Amniotic stem cell (primary cell): Measurements from ENCODE around the gene IGSF11.

Source experiments
- DNase-seq: peaks from one replicate; lab custom pipeline; 2025; lab: John Stamatoyannopoulos, UW

IGSF11 gene

DNA sequence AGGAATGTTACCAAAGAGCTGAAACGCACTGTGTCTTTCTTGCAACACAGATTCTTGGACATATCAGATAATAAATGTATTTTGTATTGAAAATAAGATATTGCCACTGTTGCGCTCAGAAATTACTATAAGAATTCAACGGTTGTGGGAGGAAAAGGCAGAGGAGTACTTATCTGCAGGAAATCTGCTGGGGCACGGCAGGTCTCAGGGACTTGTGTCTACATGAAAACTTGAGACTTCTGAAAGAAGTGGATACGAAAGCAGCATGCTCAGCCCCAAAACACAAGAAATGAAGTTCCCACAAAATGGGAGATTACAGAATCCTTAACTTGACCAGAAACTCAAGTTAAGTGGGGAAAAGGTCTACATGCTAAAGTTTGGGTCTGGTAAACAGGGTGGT, 86.5 kb downstream of the IGSF11 start:
- DNase-seq = no peak

DNA sequence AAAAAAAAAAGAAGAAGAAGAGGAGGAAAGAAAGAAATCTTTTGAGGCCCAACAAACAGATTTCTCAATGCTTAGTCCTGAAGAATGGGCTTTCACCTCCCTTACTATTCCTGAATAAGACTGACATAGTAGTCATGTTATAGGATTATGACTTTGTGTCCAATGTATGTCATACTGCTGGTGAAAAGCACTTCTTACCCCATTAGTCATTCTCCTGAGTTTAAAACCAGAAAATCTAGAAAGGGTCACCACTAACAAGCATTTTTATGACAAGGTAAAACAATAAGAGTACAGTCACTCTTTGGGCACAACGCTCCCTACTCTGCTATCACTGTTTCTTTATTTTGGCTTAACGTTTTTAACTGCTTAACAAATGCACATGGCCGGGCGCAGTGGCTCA, 88.2 kb downstream of the IGSF11 start:
- no peak for DNase-seq

DNA sequence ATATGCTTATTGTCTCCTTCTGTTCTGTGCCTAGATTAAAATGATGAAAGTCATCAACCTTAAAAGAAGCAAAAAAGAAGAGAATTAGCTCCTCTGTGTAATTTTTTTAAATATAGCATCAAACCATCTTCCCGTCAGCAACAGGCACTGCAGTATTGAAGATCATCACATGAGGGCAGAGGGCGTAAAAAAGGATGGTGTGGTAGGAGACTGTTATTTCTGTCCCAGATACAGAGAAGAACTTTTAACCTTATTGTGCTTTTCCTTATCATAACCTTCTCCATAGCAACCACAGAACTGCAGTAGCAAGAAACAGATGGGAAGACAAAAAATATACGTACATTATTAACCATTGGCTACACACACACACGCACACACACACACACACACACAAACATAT, 88.8 kb downstream of the IGSF11 start:
- no peak for DNase-seq

DNA sequence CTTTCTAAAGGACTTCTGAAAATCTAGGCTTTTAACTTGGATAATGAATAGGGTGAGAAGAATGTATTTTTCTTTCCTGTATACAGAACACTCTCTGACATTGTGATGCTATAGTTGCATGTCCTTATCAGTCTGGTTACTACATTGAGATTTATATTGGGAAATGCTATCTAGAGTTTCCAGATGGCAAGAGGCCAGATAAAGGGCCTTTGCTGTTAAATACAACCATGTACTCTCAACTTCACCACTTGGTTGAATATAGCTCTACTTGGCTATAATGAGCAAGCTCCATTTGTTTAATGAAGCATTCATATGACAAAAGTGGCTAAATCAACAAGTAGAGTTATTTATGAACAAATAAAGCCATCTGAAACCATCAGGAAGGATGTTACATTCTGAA, 91.0 kb downstream of the IGSF11 start:
- DNase-seq = no peak

DNA sequence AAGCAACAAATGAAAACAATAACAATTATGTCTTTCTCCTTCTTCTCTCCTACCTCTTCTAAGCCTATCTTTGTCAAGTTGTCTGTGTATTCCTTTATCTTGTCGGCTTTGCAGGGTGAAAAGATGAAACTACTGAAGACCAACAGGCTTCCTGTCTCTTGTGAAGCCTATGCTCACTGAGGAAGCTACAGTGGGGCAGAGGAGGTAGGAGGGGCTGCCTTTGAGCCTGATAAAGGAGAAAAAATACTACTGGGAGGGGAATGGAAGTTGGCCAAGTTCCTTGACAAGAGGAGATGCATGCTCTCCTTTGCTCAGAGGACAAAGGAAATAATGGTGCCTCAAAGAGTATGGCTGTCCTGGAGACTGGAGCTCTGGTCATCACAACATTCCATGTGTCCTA, 92.0 kb downstream of the IGSF11 start:
- no peak for DNase-seq

DNA sequence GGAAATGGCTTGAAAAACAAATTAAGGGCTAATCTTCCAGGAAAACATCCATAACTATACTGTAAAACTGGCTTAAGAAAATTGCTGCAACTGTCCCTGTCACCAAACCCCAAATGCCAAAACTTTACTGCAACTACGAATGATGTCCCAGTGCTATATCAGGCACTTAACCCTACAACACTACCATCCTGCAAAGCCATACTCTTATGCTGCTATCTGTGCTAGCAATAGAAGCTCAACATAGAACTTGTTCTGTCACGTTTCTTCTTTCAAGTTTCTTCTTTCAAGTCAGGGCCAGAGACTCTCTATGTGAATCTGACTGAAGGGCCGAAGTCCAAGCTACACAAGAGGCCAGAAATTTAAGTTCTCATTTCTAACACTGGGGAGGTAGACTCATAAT, 92.5 kb downstream of the IGSF11 start:
- no peak for DNase-seq

DNA sequence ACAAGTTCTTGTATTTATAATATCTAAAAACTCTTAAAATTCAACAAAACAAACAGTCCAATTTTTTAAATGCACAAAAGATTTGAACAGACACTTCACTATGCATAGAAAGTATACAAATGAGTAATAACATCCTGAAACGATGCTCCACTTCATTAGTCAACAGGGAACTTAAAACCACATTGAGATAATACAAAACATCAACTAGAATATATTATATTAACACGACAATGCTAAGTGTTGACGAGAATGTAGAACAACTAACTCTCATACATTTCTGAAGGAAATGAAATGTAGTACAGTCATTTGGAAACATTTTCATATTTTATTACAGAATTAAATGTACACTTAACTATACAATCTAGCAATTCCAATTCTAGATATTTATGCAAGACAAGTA, 93.4 kb downstream of the IGSF11 start:
- DNase-seq = no peak

DNA sequence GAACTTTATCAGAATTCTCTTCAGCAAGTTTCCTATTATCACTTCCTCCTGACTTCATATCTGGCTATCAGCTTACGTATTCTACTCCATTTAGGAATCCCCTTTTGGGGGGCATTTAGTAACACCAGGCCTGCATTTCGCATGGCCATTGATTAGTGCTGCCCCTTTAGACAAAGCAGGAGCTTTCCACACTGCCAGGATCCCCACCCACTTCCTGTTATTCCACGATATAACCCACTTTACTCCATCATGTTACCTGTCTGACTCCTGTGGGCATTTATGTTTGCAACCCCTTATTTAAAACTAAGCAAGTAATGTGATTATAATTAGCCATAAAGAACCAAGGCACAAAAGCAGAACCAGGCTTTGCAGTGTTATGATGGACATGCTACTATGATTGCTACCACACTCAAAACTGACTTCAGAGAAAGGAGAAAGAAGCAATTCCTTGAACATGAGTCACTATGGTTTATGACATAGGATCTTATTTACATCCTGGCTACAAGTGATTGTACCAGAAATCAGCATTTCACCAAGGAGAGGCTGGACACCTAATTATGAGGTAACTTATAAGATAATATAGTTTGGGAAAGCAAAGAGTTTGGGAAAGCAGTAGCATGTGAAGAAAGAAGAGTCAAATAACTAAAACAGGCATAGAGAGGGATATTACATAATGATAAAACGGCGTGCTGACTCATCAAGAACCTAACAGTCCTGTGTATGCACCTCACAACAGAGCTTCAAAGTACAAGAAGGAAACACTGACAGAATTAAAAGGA, 96.3 kb downstream of the IGSF11 start:
- DNase-seq = no peak

DNA sequence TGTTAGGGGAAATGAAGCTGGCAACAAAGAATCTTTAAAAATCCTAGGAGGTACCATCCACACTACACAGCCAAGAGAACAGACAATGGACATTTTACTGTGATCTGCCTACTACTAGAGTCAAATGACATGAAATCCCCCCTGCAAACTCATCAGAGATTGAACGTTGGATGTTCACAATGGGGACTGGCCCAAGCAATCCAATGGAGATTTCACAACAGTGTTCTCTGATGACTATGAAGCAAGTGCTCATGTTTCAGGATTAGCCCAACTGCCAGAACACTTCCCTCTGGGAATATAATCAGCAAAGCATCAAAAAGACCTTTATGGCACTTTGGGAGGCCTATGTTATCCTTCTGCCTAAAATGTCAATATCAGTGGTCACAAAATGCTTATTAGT, 97.8 kb downstream of the IGSF11 start:
- DNase-seq = no peak

DNA sequence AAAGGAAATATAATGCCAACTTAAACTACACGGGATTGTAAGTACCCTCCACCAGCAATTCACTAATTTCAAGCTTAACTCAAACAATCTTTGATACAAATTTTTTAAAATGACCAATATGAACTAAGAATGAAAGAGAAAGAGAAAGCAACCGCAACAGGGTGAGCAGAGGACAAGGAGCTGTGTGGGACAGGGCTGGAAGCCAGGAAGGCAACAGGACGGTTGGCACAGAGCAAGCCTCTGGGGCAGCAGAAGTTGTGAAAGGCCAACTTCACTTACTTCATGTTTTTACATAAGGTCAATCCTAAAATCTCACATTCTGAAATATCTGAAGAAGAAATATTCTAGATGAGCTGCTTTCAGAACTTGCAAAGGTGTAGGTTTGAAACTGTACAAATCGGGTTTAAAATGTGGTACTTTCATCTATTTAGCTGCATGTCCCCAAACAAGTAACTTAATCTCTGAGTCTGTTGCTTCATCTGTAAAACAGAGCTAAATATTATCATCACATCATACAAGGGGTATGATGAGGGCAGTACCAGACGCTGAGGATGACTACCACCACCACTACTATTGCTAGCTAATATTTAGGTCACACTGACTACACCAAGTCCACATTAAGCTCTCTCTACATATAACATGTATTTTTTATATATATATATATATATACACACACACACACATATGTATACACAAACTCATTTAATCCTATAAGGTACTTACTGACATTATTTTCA, 101.7 kb downstream of the IGSF11 start:
- DNase-seq = no peak

DNA sequence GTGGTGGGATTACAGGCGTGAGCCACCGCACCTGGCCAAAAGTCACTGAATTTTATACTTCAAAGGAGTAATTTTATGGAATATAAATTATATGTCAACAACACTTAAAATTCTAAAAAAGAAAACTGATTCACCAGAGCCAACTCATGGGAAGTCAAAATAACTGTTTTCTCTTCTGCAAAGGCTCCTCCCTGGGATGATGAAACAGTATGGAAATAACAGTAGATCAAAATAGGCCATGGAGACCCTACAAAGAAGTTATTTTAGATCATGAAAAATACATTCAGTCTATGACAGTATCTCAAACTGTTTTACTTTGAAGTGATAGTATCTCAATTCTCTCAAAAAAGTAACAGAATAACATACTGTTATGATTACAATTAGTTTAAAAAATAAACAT, 102.7 kb downstream of the IGSF11 start:
- DNase-seq = no peak

DNA sequence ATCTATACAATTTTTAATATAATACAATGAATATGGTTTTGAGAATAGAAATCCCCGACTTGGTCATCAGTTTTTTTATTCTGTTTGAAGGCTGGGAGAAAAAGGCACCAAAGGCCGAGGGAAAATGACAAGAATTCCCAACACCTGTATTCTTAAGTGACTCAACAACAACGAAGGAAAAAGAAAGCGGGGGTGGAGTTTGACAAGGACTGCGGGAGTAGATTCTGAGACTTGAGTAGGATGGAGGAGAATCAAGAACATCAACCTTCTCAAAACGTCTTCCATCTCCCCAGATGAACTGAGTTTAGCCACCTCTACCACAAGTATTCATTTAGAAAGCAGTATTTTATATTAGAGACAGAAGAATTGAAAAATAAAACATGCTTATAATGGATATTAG, 107.2 kb downstream of the IGSF11 start:
- no peak for DNase-seq

DNA sequence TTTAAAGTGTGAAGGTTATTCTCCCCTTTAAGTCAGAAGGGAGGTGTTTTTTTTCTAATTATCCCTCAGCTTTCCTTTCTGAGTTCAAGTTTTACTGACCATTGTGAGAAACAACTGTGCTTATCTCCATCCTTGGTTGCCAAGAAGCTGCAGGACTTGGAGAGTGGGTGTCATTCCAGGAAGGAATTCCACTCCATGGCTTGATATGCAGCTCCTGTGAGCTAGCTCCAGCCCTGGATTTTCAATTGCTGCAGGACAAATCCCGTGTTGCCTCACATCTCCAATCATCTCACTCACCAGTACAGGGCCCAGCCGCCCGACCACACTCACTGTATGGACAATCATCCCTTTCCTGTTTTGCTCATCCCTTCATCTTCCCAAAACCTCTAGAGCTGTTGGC, 122.5 kb downstream of the IGSF11 start:
- DNase-seq = no peak

DNA sequence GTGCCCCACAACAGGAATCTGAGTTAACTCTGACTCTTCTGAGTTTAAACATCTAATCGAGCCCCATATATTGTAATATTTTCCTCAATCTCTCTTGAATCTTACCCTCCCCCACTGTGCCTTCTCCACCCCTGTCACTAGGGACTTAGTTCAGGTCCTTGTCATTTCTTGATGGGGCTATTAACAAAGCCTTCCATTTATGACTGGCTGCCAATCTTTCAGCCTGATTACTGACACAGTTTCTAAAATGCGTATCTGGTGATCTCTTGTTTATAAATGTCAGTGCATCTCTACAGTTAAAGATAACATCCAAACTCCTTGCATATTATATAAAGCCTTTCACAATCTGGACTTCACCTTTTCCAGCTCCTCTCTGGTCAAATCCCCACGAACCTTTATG, 124.3 kb downstream of the IGSF11 start:
- DNase-seq = no peak

DNA sequence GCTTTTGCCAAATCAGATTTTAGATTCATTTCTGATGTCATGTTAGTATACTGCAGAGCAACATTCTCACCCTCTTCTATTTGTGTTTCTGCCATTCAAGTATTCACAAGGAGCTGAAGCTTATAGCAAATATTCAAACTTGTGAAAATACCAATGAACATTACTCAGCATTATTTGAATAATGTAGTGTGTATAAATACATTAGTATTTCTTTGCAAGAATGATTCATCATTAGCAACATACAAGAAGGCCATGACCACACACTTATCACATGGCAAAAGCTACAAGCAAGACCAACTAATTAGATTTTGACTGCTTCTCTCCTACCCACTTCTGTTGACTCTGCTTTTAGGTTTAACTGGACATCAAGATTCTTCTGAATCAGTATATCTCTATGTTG, 124.9 kb downstream of the IGSF11 start:
- DNase-seq = no peak

DNA sequence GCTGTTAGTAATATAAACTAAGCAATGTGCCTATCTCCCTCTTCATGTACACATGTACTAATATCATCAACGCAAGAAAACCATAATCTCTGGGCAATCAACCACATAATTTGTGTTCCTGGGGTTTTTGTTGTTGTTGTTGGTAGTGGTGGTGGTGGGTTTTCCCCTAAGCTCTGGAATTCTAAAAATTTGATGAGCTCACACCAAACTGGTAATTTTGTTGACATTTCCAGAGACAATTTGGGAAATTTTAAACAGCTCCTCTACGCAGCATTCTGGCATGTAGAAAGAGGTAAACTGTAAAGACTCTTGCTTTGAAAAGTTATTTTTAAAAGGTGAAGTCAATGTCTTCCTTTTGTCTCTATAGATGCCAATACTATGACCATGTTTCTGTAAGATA, 126.7 kb downstream of the IGSF11 start:
- no peak for DNase-seq

DNA sequence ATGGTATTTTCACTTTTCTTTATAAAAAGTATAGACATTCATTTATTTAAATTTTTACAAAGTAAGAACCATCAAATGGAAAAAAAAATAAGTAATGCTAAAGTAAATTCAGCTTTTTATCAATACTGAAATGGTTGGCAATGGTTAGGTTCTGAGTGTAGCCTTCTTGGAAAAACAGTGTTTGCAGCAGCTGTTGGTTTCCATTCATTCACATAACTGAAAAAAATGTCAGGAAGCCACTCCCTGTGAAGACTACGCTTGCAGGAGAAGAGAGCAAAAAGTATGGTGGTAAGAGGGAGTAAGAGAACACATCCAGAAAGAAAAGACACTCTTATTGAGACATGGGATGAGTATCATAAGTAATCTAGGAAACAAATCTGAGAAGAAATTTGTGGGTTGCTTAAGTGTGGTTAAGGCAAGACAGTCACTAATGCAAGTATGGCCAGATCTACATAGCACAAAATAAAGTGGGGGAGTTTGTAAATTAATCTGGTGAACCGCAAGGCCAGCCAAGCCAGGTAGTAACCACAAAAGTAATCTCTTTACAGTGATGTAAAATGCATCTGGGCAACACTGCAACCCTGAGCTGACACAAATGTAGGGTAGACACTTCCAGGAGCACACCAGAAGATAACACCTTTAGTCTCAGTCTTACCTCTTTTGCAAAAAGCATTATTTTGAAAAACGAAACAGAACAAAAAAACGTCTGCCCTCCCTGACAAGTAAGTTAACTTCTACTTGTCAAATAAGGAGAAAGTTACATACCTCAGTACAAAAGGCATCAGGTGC, 133.7 kb downstream of the IGSF11 start:
- no peak for DNase-seq

DNA sequence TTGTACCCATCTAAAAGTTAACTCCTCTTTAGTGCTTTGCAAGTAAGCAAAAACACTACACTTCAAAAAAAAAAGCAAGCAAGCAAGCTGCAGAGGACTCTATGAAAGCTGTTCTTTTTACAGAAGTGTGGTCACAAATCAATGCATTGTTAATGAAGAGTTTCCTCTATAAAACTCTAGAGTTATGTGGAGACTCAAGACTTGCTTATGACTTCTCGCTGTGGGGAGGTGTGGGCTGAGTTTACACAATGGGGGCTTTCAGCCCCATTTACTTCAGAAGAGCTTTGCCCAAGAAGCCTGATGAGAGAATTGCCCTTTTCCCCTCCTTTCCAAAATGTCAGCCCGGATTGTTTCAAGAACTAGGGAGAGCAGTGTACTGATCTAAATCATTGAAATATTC, 144.4 kb downstream of the IGSF11 start:
- no peak for DNase-seq

DNA sequence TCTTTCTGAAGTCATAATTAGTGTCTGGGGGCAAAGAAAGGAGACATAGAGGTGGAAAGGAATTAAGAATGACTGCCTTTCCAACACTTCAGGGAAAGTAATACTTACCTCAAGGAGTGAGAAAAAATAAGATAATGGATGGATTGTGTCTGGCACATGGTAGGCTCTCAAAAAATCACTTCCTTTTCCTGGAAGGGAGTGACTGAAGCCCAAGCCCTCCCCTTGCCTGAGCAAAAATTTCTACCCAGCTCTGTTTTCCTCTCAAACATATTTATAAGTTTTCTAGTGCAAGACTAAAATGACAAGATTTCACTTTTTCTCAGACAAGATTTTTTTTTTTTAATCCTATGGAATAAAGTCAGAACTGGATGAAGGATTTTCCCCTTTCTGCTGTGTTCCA, 145.0 kb downstream of the IGSF11 start:
- DNase-seq = no peak

DNA sequence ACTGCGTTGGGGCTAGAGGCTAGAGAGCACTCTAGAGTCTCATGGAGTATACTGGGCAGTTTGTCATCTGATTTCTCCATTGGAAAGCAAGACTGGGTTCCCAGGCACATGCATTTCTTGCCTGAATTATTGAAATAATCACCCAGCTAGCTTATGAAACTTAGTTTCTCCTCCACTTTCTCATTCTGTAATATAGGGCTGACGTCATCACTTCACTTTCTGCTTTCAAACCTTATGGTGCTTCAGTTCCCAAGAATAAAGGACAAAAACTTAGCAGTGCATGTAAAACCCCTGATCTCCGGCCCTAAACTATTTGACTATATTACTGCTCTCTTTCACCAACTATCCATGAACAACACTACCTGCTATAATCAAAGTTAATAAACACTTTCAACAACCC, 147.9 kb downstream of the IGSF11 start:
- no peak for DNase-seq

DNA sequence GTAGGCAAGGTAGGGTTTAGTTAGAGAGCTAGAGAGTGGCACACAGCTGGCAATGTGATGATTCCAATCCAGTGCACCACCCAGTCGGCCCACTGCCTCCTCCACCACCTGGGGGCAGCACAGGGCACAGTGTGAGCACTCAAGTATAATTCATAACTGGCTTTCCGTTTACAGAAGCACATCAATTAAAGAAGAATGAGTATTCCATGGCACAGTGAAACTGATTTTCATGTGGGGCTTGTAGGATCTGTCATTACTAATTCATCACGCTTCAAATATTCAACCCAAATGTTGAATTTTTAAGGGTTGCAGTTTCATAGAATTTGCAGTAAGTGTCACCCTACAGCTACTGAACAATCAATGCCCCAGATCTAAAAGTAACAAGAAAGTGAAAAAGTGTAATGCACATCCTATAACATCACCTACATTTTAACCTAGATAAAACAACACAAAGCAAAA, 149.9 kb downstream of the IGSF11 start:
- DNase-seq = no peak

DNA sequence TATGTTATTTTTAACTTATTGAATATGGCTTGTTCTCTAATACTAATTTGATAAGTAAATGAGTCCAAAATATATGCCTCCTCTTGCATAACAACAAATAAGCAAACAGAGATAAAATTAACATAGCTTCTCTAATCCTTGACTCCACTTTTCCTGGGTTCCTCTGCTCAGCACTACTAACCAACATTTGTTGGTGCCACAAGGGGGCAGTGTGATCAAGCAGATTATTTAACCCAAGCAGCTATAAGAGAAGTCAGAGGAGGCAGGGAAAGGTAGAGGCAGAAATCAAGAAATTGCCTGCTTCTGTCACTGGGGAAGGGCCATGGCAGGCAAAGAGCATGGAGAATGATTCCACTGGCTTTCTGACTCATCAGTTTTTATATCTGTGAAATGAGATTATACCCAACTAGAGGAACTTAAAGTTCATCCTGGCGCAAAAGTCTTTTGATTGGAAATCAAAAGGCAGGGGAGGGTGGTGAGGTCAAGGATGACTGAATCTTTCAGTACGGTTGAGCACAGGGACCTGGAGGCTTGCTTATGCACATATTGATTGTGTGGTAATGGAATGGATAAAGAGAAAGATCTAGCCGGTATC, 152.2 kb downstream of the IGSF11 start:
- no peak for DNase-seq

DNA sequence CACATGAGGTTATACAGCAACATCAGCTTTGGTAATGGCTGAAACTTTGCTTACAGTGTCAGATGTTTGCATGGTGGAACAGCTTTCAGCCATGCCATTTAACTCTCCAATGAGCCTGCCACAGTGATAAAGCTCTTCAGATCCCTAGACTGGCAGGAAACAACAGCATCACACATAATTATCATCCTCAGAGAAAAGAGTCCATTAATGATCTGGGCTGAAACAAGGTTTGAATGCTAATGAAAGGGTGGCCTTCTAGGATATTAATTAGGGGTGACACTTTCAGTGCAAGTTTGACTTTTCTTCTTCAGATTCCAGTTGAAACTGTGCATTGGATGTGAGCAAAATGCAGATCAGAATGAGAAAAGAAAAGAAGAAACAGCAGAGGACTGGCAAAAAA, 166.6 kb downstream of the IGSF11 start:
- DNase-seq = no peak
